ENCODE results near the gene TNS3. TPM values are rescaled to one million over a fixed set of nuclear protein-coding genes. Genes with fewer than 3 reads are reported as not detected.
"Not testable (repeated sequence)": the region's sequence is repeated elsewhere in the genome, so short reads cannot be mapped to it uniquely, and the experiment has no call there.

TNS3 gene
- total and polyA plus RNA-seq, 9 donors: 20.2 to 49.1 (median 29.7) TPM

- not testable (repeated sequence) for H3K36me3 ChIP-seq (ENCODE audit: control insufficient read depth, insufficient read depth, low read length); H3K9me3 ChIP-seq (replicated peaks; ENCODE audit: control insufficient read depth, low read depth, low read length); DNase-seq; H3K4me3 ChIP-seq (ENCODE audit: low read length); H3K27ac ChIP-seq (ENCODE audit: low read length); H3K27me3 ChIP-seq (ENCODE audit: control insufficient read depth, insufficient read depth, low read length)
- peaks cover 42% of the 10 kb centered on the region for H3K4me1 ChIP-seq (ENCODE audit: control insufficient read depth, insufficient read depth, low read length)
- 96% methylated on average over 7 of the region's 9 CpGs for WGBS (ENCODE audit: insufficient coverage)
Measured at GRCh38 chr7:47541485-47541884, 40.4 kb downstream of the TNS3 start.

- H3K27ac ChIP-seq (ENCODE audit: low read length): no peak overlapping the region
- 59% methylated on average over 15 of the region's 22 CpGs for WGBS (ENCODE audit: insufficient coverage)
- no peaks in the 10 kb centered on the region for H3K9me3 ChIP-seq (replicated peaks; ENCODE audit: control insufficient read depth, low read depth, low read length)
- peaks cover 2% of the 10 kb centered on the region for H3K36me3 ChIP-seq (ENCODE audit: control insufficient read depth, insufficient read depth, low read length)
- DNase-seq: peak; percentile 42
- H3K4me1 ChIP-seq (ENCODE audit: control insufficient read depth, insufficient read depth, low read length): peaks cover 49% of the 10 kb centered on the region
- peaks cover 8% of the 10 kb centered on the region for H3K27me3 ChIP-seq (ENCODE audit: control insufficient read depth, insufficient read depth, low read length)
- H3K4me3 ChIP-seq (ENCODE audit: low read length): no peak overlapping the region
Measured at GRCh38 chr7:47540387-47541350, 41.2 kb downstream of the TNS3 start.

GRCh38 chr7:47540053-47540386, 41.9 kb downstream of the TNS3 start:
- H3K4me3 ChIP-seq (ENCODE audit: low read length): no peak overlapping the region
- WGBS (ENCODE audit: insufficient coverage): 69% methylated on average over 3 of the region's 4 CpGs
- no peak for DNase-seq
- no peaks in the 10 kb centered on the region for H3K36me3 ChIP-seq (ENCODE audit: control insufficient read depth, insufficient read depth, low read length)
- peaks cover 55% of the 10 kb centered on the region for H3K4me1 ChIP-seq (ENCODE audit: control insufficient read depth, insufficient read depth, low read length)
- peaks cover 8% of the 10 kb centered on the region for H3K27me3 ChIP-seq (ENCODE audit: control insufficient read depth, insufficient read depth, low read length)
- H3K27ac ChIP-seq (ENCODE audit: low read length): no peak overlapping the region
- H3K9me3 ChIP-seq (replicated peaks; ENCODE audit: control insufficient read depth, low read depth, low read length): no peaks in the 10 kb centered on the region

GRCh38 chr7:47539398-47540052, 42.4 kb downstream of the TNS3 start:
- peak overlapping the region; percentile 42 for H3K27ac ChIP-seq (ENCODE audit: low read length)
- peak; percentile 18 for DNase-seq
- no peak overlapping the region for H3K4me3 ChIP-seq (ENCODE audit: low read length)
- 72% methylated on average over 9 of the region's 9 CpGs for WGBS (ENCODE audit: insufficient coverage)
- peaks cover 8% of the 10 kb centered on the region for H3K27me3 ChIP-seq (ENCODE audit: control insufficient read depth, insufficient read depth, low read length)
- H3K9me3 ChIP-seq (replicated peaks; ENCODE audit: control insufficient read depth, low read depth, low read length): no peaks in the 10 kb centered on the region
- no peaks in the 10 kb centered on the region for H3K36me3 ChIP-seq (ENCODE audit: control insufficient read depth, insufficient read depth, low read length)
- H3K4me1 ChIP-seq (ENCODE audit: control insufficient read depth, insufficient read depth, low read length): peaks cover 59% of the 10 kb centered on the region

GRCh38 chr7:47538846-47539311, 43.0 kb downstream of the TNS3 start:
- peaks cover 59% of the 10 kb centered on the region for H3K4me1 ChIP-seq (ENCODE audit: control insufficient read depth, insufficient read depth, low read length)
- WGBS (ENCODE audit: insufficient coverage): 73% methylated on average over 3 of the region's 5 CpGs

GRCh38 chr7:47537716-47538675, 43.9 kb downstream of the TNS3 start:
- H3K9me3 ChIP-seq (replicated peaks; ENCODE audit: control insufficient read depth, low read depth, low read length): no peaks in the 10 kb centered on the region
- H3K4me3 ChIP-seq (ENCODE audit: low read length): peak overlapping the region; percentile 52
- no peaks in the 10 kb centered on the region for H3K36me3 ChIP-seq (ENCODE audit: control insufficient read depth, insufficient read depth, low read length)
- H3K27ac ChIP-seq (ENCODE audit: low read length): peak overlapping the region; percentile 62
- DNase-seq: peak; percentile 77
- WGBS (ENCODE audit: insufficient coverage): 36% methylated on average over 13 of the region's 17 CpGs
- H3K27me3 ChIP-seq (ENCODE audit: control insufficient read depth, insufficient read depth, low read length): peaks cover 8% of the 10 kb centered on the region
- peaks cover 59% of the 10 kb centered on the region for H3K4me1 ChIP-seq (ENCODE audit: control insufficient read depth, insufficient read depth, low read length)

More at GRCh38 chr7:47538846-47539311, 43.0 kb downstream of the TNS3 start:
- peak overlapping the region; percentile 1 for H3K27ac ChIP-seq (ENCODE audit: low read length)
- H3K36me3 ChIP-seq (ENCODE audit: control insufficient read depth, insufficient read depth, low read length): no peaks in the 10 kb centered on the region
- peaks cover 8% of the 10 kb centered on the region for H3K27me3 ChIP-seq (ENCODE audit: control insufficient read depth, insufficient read depth, low read length)
- DNase-seq: no peak
- H3K9me3 ChIP-seq (replicated peaks; ENCODE audit: control insufficient read depth, low read depth, low read length): no peaks in the 10 kb centered on the region
- no peak overlapping the region for H3K4me3 ChIP-seq (ENCODE audit: low read length)

- Histone ChIP-seq H3K27ac (ENCODE audit: low read length) (peak overlapping the region; percentile 62), H3K4me1 (ENCODE audit: control insufficient read depth, insufficient read depth, low read length) (peaks cover 59% of the 10 kb centered on the region), H3K36me3 (ENCODE audit: control insufficient read depth, insufficient read depth, low read length) (no peaks in the 10 kb centered on the region), H3K27me3 (ENCODE audit: control insufficient read depth, insufficient read depth, low read length) (peaks cover 8% of the 10 kb centered on the region), H3K4me3 (ENCODE audit: low read length) (peak overlapping the region; percentile 52), H3K9me3 (replicated peaks; ENCODE audit: control insufficient read depth, low read depth, low read length) (no peaks in the 10 kb centered on the region)
- DNase-seq: peak; percentile 91
- 5% methylated on average over 78 of the region's 96 CpGs for WGBS (ENCODE audit: insufficient coverage)
Measured at GRCh38 chr7:47536661-47537611, 45.0 kb downstream of the TNS3 start.

- Histone ChIP-seq H3K27me3 (ENCODE audit: control insufficient read depth, insufficient read depth, low read length) (peaks cover 8% of the 10 kb centered on the region), H3K36me3 (ENCODE audit: control insufficient read depth, insufficient read depth, low read length) (no peaks in the 10 kb centered on the region), H3K4me1 (ENCODE audit: control insufficient read depth, insufficient read depth, low read length) (peaks cover 58% of the 10 kb centered on the region), H3K9me3 (replicated peaks; ENCODE audit: control insufficient read depth, low read depth, low read length) (no peaks in the 10 kb centered on the region), H3K4me3 (ENCODE audit: low read length) (peak overlapping the region; percentile 52), H3K27ac (ENCODE audit: low read length) (peak overlapping the region; percentile 42)
- WGBS (ENCODE audit: insufficient coverage): 35% methylated on average over 14 of the region's 23 CpGs
- peak; percentile 22 for DNase-seq
Measured at GRCh38 chr7:47535704-47536628, 45.9 kb downstream of the TNS3 start.
